Suprapubic skin (tissue), 4 donors: ENCODE results near the gene SKP2. TPM values are rescaled to one million over a fixed set of nuclear protein-coding genes. Genes with fewer than 3 reads are reported as not detected.

Source experiments
- DNase-seq, 2 donors: peaks; one replicate each; pipeline ENCODE4 v3.0.0-alpha.2; 2019; ENCODE audit warnings: low spot score in 2 of 2
- H3K27ac ChIP-seq: fragments of 200-600 bp; sonication (generic); one replicate; pipeline ENCODE4 v1.5.1; 2019
- H3K27me3 ChIP-seq: fragments of 200-600 bp; sonication (generic); one replicate; pipeline ENCODE4 v1.5.1; 2019
- H3K36me3 ChIP-seq: fragments of 200-600 bp; sonication (generic); one replicate; pipeline ENCODE4 v1.5.1; 2019
- H3K4me1 ChIP-seq: fragments of 200-600 bp; sonication (generic); one replicate; pipeline ENCODE4 v1.5.1; 2019
- H3K4me3 ChIP-seq: fragments of 200-600 bp; sonication (generic); one replicate; pipeline ENCODE4 v1.5.1; 2019; ENCODE audit warnings: mild to moderate bottlenecking
- H3K9me3 ChIP-seq: fragments of 200-600 bp; sonication (generic); one replicate; pipeline ENCODE4 v1.5.1; 2019
- CTCF ChIP-seq, 2 donors: fragments of 200-600 bp in 1 of 2; fragments of 450-650 bp in 1 of 2; sonication (generic) in 1 of 2; IDR thresholded peaks; one replicate each; pipeline ENCODE4 v1.5.1; 2016 to 2019; ENCODE audit warnings: antibody characterized with exemption in 2 of 2, mild to moderate bottlenecking in 1 of 2, moderate library complexity in 1 of 2
- EP300 ChIP-seq: sonication (generic); formaldehyde crosslinking; IDR thresholded peaks from one replicate; pipeline ENCODE4 v1.6.1; 2017; ENCODE audit warnings: antibody characterized with exemption
- POLR2A ChIP-seq, 2 donors: fragments of 450-650 bp; IDR thresholded peaks; one replicate each; pipeline ENCODE4 v1.6.1; 2017; ENCODE audit warnings: antibody characterized with exemption in 2 of 2, mild to moderate bottlenecking in 2 of 2, moderate library complexity in 2 of 2
- POLR2AphosphoS5 ChIP-seq, 3 donors: sonication (generic); formaldehyde crosslinking; IDR thresholded peaks; one replicate each; pipeline ENCODE4 v1.6.1; 2017; ENCODE audit warnings: antibody characterized with exemption in 3 of 3
- WGBS: methylation state at CpG from one replicate; pipeline ENCODE4 v1.1.5; 2018; 5-methylcytosine and 5-hydroxymethylcytosine counted together
- total RNA-seq, 4 donors: library from RNA; depleted of rRNA; stranded (reverse); fragments of >200 nt; gene quantifications; one replicate each; pipeline ENCODE4 v1.1.0, GENCODE V29; 2016

Gene SKP2
- total RNA-seq, 4 donors from 2014 or later, result 10.7 to 20.8 (median 13.5) TPM

DNA sequence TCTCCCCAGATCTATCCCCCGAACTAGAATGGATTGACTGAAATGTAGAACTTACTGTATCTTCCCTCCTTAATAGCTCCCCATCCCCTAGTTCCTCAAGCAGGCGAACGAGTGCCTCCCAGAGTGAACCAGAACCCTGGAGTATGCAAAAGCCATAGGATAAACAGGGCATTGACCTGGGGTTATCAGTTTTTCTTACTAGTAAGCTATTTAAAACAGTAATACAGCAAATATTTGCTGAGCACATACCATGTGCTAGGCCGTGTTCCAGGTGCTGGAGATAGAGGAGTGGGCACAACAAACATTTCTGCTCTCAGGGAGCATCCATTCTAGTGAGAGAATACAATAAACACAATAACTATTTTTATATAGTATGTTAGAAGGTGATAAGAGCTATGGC lies 1.8 kb downstream of the SKP2 start:
- Histone ChIP-seq H3K9me3 (no peaks in the 10 kb centered on the region), H3K4me3 (no peak overlapping the region), H3K4me1 (peaks cover 39% of the 10 kb centered on the region), H3K27me3 (no peaks in the 10 kb centered on the region), H3K36me3 (peaks cover 4% of the 10 kb centered on the region), H3K27ac (no peak overlapping the region)
- WGBS, result 89% methylated on average over 4 of the region's 4 CpGs
- DNase-seq, result no peak
- TF ChIP-seq POLR2AphosphoS5 (IDR thresholded peaks at IDR 0.05) (no peak), CTCF (IDR thresholded peaks at IDR 0.05) (no peak), POLR2A (IDR thresholded peaks at IDR 0.05) (no peak), EP300 (no peak)

- TF ChIP-seq POLR2A (IDR thresholded peaks at IDR 0.05) (no peak), CTCF (IDR thresholded peaks at IDR 0.05) (no peak)
- WGBS, result 89% methylated on average over 7 of the region's 7 CpGs
- Histone ChIP-seq H3K4me3 (no peak overlapping the region), H3K27me3 (no peaks in the 10 kb centered on the region), H3K36me3 (peaks cover 7% of the 10 kb centered on the region), H3K9me3 (no peaks in the 10 kb centered on the region), H3K4me1 (peaks cover 35% of the 10 kb centered on the region), H3K27ac (no peak overlapping the region)
- no peak for DNase-seq
These were observed 3.4 kb downstream of the SKP2 start for GRCh38 chr5:36155291-36155690.

DNA sequence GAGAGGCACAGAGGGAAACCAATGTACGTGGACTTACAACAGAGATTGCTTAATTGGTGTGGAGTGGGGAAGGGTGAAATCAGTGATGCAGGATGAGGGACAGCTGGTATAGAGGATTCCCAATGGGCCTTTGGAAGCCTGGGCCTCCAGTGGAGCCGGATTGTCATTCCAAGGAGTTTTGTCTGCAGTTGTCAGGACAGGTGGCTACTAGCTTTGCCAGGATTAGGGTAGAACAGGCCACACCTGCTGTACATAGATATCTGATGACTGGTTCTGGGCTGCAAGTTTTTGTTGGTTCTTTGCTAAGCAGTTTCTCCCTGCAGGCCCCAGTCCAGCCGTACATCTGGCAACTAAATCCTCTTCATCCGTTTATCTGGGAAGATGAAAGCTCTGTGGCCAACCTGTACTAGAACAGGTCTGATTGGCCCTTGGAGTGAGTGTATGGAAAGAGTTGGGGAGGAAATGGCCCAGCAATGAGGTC lies 4.2 kb downstream of the SKP2 start:
- Histone ChIP-seq H3K4me3 (no peak overlapping the region), H3K4me1 (peaks cover 28% of the 10 kb centered on the region), H3K9me3 (no peaks in the 10 kb centered on the region), H3K36me3 (peaks cover 7% of the 10 kb centered on the region), H3K27ac (no peak overlapping the region), H3K27me3 (no peaks in the 10 kb centered on the region)
- no peak for DNase-seq
- no peak for TF ChIP-seq CTCF (IDR thresholded peaks at IDR 0.05)
- TF ChIP-seq POLR2A (IDR thresholded peaks at IDR 0.05), result no peak
- TF ChIP-seq POLR2AphosphoS5 (IDR thresholded peaks at IDR 0.05), result no peak
- no peak for TF ChIP-seq EP300
- 45% methylated on average over 4 of the region's 4 CpGs for WGBS

DNA sequence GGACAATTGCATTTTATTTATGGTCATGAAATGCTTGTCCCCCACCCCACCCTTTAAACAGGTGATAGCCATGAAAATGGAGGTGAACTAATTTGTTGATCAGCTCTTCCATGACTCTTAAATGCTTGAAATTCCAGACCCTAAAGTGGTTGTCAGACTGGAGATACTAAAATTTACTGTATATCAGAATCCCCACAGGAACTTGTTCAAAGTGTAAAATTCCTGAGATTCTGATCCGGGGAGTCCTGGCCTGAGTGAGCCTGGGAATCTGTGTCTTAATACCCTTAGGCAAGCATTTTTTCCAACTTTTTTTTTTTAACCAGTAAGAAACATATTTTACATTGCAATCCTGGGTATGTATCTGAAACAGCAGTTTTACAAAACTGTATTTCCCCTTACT lies 4.7 kb downstream of the SKP2 start:
- Histone ChIP-seq H3K27ac (no peak overlapping the region), H3K9me3 (no peaks in the 10 kb centered on the region), H3K4me1 (peaks cover 28% of the 10 kb centered on the region), H3K27me3 (no peaks in the 10 kb centered on the region), H3K4me3 (no peak overlapping the region), H3K36me3 (peaks cover 7% of the 10 kb centered on the region)
- no peak for TF ChIP-seq CTCF (IDR thresholded peaks at IDR 0.05)
- TF ChIP-seq POLR2AphosphoS5 (IDR thresholded peaks at IDR 0.05), result no peak
- 17% methylated on average over 1 of the region's 1 CpG for WGBS
- no peak for DNase-seq

- TF ChIP-seq POLR2A (IDR thresholded peaks at IDR 0.05) (no peak), CTCF (IDR thresholded peaks at IDR 0.05) (no peak), POLR2AphosphoS5 (IDR thresholded peaks at IDR 0.05) (no peak), EP300 (no peak)
- H3K27me3 ChIP-seq, result no peaks in the 10 kb centered on the region
- no peak overlapping the region for H3K4me3 ChIP-seq
- H3K27ac ChIP-seq, result no peak overlapping the region
- peaks cover 19% of the 10 kb centered on the region for H3K4me1 ChIP-seq
- 78% methylated on average over 2 of the region's 2 CpGs for WGBS
- DNase-seq, result no peak
- no peaks in the 10 kb centered on the region for H3K9me3 ChIP-seq
- peaks cover 13% of the 10 kb centered on the region for H3K36me3 ChIP-seq
These were observed 6.2 kb downstream of the SKP2 start for GRCh38 chr5:36158144-36158543.
